ENCODE results near the gene TTYH3.

- TF ChIP-seq, protein P1, sequence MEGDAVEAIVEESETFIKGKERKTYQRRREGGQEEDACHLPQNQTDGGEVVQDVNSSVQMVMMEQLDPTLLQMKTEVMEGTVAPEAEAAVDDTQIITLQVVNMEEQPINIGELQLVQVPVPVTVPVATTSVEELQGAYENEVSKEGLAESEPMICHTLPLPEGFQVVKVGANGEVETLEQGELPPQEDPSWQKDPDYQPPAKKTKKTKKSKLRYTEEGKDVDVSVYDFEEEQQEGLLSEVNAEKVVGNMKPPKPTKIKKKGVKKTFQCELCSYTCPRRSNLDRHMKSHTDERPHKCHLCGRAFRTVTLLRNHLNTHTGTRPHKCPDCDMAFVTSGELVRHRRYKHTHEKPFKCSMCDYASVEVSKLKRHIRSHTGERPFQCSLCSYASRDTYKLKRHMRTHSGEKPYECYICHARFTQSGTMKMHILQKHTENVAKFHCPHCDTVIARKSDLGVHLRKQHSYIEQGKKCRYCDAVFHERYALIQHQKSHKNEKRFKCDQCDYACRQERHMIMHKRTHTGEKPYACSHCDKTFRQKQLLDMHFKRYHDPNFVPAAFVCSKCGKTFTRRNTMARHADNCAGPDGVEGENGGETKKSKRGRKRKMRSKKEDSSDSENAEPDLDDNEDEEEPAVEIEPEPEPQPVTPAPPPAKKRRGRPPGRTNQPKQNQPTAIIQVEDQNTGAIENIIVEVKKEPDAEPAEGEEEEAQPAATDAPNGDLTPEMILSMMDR (IDR thresholded peaks at IDR 0.05): no peak
- no peak for TF ChIP-seq EP300 (IDR thresholded peaks at IDR 0.05)
- no peak for TF ChIP-seq POLR2A (IDR thresholded peaks at IDR 0.05)
Observed at GRCh38 chr7:2699289-2699620, 67.5 kb downstream of the TTYH3 start.

Data from suprapubic skin (tissue), 3 donors.